HCT116 (cell line): ENCODE data around the gene TIGD2. TPM values are rescaled to one million over a fixed set of nuclear protein-coding genes. Genes with fewer than 3 reads are reported as not detected.

Experiments
- ATAC-seq: fragments of 200-7000 bp; cut with Tn5 transposase; 2 replicates; pipeline ENCODE4 v1.9.1; 2020; ENCODE audit warnings: mild to moderate bottlenecking, moderate library complexity
- BruUV-seq: library from RNA; stranded (reverse); fragments of 400-500 nt; replicated peaks from 2 replicates; lab custom pipeline; 2021; lab: Mats Ljungman, UMichigan
- CTCF ChIA-PET: fragments of 300-600 bp; sonication (Branson Sonifier 250); formaldehyde crosslinking; loops from one replicate; lab custom pipeline; 2021; ENCODE audit warnings: antibody characterized with exemption; lab: Charles Lee
- POLR2A ChIA-PET: fragments of 300-600, 350-600 bp; sonication (Branson Sonifier 250); formaldehyde crosslinking; loops from one replicate; lab custom pipeline; 2021; ENCODE audit warnings: antibody characterized with exemption; lab: Charles Lee
- RAD21 ChIA-PET, 2 experiments: fragments of 300-600 bp; sonication (Branson Sonifier 250); formaldehyde crosslinking; loops; one replicate each; lab custom pipeline; 2023; ENCODE audit warnings: low total read pairs in 2 of 2; ENCODE audit not compliant: uncharacterized antibody in 2 of 2, unreplicated experiment in 2 of 2, low non-redundant PET in 1 of 2; lab: Charles Lee
- DNase-seq: peaks from one replicate; pipeline ENCODE4 v3.0.0-alpha.2; 2010; ENCODE audit warnings: low read depth, low spot score
- H2AFZ ChIP-seq: fragments of 200-600 bp; shearing (Covaris generic), sonication (generic); 2 replicates; pipeline ENCODE4 v1.6.1; 2017; ENCODE audit warnings: low read depth, mixed run types, mixed read lengths, antibody characterized with exemption, low read length; ENCODE audit not compliant: poor library complexity, severe bottlenecking
- H3K27ac ChIP-seq: 2 replicates; pipeline ENCODE4 v1.5.1; 2012; ENCODE audit warnings: low read depth, low read length
- H3K27me3 ChIP-seq: fragments of 200-600 bp; sonication (generic); 2 replicates; pipeline ENCODE4 v1.6.1; 2016; ENCODE audit warnings: mixed run types, low read length, mixed read lengths; ENCODE audit not compliant: insufficient read depth
- H3K36me3 ChIP-seq, 2 experiments: fragments of 200-500 bp in 1 of 2; fragments of 200-600 bp in 1 of 2; sonication (Bioruptor generic) in 1 of 2; sonication (generic) in 1 of 2; 2 replicates each; pipeline versions ENCODE4 v1.5.1 to v1.6.1; 2014 to 2016; ENCODE audit warnings: low read length in 2 of 2, inconsistent platforms in 1 of 2, mixed read lengths in 1 of 2, mixed run types in 1 of 2; ENCODE audit not compliant: insufficient read depth in 2 of 2, control insufficient read depth in 1 of 2
- H3K4me1 ChIP-seq, 2 experiments: fragments of 200-600 bp in 1 of 2; sonication (generic) in 1 of 2; 2 replicates each; pipeline versions ENCODE4 v1.5.1 to v1.6.1; 2012 to 2017; ENCODE audit warnings: low read length in 2 of 2, inconsistent platforms in 1 of 2, mild to moderate bottlenecking in 1 of 2, mixed read lengths in 1 of 2, mixed run types in 1 of 2, moderate library complexity in 1 of 2; ENCODE audit not compliant: insufficient read depth in 2 of 2, control insufficient read depth in 1 of 2
- H3K4me2 ChIP-seq: fragments of 200-600 bp; sonication (generic); 2 replicates; pipeline ENCODE4 v1.6.1; 2017; ENCODE audit warnings: mixed run types, low read length, mixed read lengths
- H3K4me3 ChIP-seq, 2 experiments: fragments of 200-600 bp in 1 of 2; sonication (generic) in 1 of 2; replicated peaks in 1 of 2; 2 replicates each; pipeline ENCODE4 v1.5.1; 2011 to 2016; ENCODE audit warnings: low read length in 2 of 2, control low read depth in 1 of 2, low read depth in 1 of 2, mild to moderate bottlenecking in 1 of 2, mixed read lengths in 1 of 2, mixed run types in 1 of 2
- H3K79me2 ChIP-seq: fragments of 200-600 bp; sonication (generic); 2 replicates; pipeline ENCODE4 v1.6.1; 2017; ENCODE audit warnings: mild to moderate bottlenecking, mixed run types, low read length, moderate library complexity, mixed read lengths; ENCODE audit not compliant: insufficient read depth
- H3K9ac ChIP-seq: fragments of 200-600 bp; sonication (generic); 2 replicates; pipeline ENCODE4 v1.6.1; 2016; ENCODE audit warnings: low read length, mixed read lengths
- H3K9me2 ChIP-seq: fragments of 200-600 bp; sonication (generic), shearing (Covaris generic); 2 replicates; pipeline ENCODE4 v1.6.1; 2017; ENCODE audit warnings: mixed run types, mild to moderate bottlenecking, moderate library complexity; ENCODE audit not compliant: insufficient read depth
- H3K9me3 ChIP-seq, 2 experiments: fragments of 200-500 bp in 1 of 2; fragments of 200-600 bp in 1 of 2; sonication (Bioruptor generic) in 1 of 2; sonication (generic) in 1 of 2; 2 replicates each; pipeline ENCODE4 v1.6.1; 2014 to 2017; ENCODE audit warnings: low read length in 2 of 2, mixed read lengths in 2 of 2, inconsistent platforms in 1 of 2, low read depth in 1 of 2, mild to moderate bottlenecking in 1 of 2, mixed run types in 1 of 2, moderate library complexity in 1 of 2; ENCODE audit not compliant: control insufficient read depth in 1 of 2, insufficient read depth in 1 of 2
- H4K20me1 ChIP-seq: fragments of 200-600 bp; sonication (generic), shearing (Covaris generic); 2 replicates; pipeline ENCODE4 v1.6.1; 2017; ENCODE audit warnings: mixed run types, mild to moderate bottlenecking, moderate library complexity; ENCODE audit not compliant: insufficient read depth
- ATF3 ChIP-seq: IDR thresholded peaks from 2 replicates; pipeline ENCODE4 v1.6.1; 2012
- CBX3 ChIP-seq: IDR thresholded peaks from 2 replicates; pipeline ENCODE4 v1.6.1; 2012; ENCODE audit warnings: low read depth
- CEBPB ChIP-seq: IDR thresholded peaks from 2 replicates; pipeline ENCODE4 v1.6.1; 2012; ENCODE audit warnings: low read depth
- CTCF ChIP-seq, 3 experiments: fragments of 200-600 bp in 1 of 3; sonication (generic) in 1 of 3; IDR thresholded peaks in 2 of 3; conservative IDR thresholded peaks in 1 of 3; 2 replicates each; pipeline ENCODE4 v1.5.1; 2012 to 2017; ENCODE audit warnings: low read depth in 2 of 3, low read length in 2 of 3, antibody characterized with exemption in 1 of 3, borderline replicate concordance in 1 of 3, control low read depth in 1 of 3, mild to moderate bottlenecking in 1 of 3, mixed read lengths in 1 of 3, mixed run types in 1 of 3, moderate library complexity in 1 of 3; ENCODE audit not compliant: insufficient read depth in 1 of 3
- ELF1 ChIP-seq: IDR thresholded peaks from 2 replicates; pipeline ENCODE4 v1.6.1; 2012; ENCODE audit warnings: low read depth, borderline replicate concordance
- EZH2phosphoT487 ChIP-seq: fragments of 200-600 bp; IDR thresholded peaks from 2 replicates; pipeline ENCODE4 v1.6.1; 2018; ENCODE audit warnings: antibody characterized with exemption, borderline replicate concordance
- FOSL1 ChIP-seq: IDR thresholded peaks from 2 replicates; pipeline ENCODE4 v1.6.1; 2012; ENCODE audit warnings: low read depth
- JUND ChIP-seq: IDR thresholded peaks from 2 replicates; pipeline ENCODE4 v1.6.1; 2012
- MAX ChIP-seq: IDR thresholded peaks from 2 replicates; pipeline ENCODE4 v1.6.1; 2012
- POLR2A ChIP-seq: IDR thresholded peaks from 2 replicates; pipeline ENCODE4 v1.7.0; 2011; ENCODE audit warnings: borderline replicate concordance; ENCODE audit not compliant: insufficient read depth, insufficient read length; ENCODE audit errors: extremely low read depth
- POLR2AphosphoS5 ChIP-seq: IDR thresholded peaks from 2 replicates; pipeline ENCODE4 v1.6.1; 2011; ENCODE audit warnings: mild to moderate bottlenecking, low read depth, low read length, moderate library complexity
- RAD21 ChIP-seq: IDR thresholded peaks from 2 replicates; pipeline ENCODE4 v1.6.1; 2012; ENCODE audit warnings: low read depth, mild to moderate bottlenecking
- SIN3A ChIP-seq: IDR thresholded peaks from 2 replicates; pipeline ENCODE4 v1.6.1; 2012; ENCODE audit warnings: low read depth
- SRF ChIP-seq: IDR thresholded peaks from 2 replicates; pipeline ENCODE4 v1.6.1; 2012; ENCODE audit warnings: low read depth
- TCF7L2 ChIP-seq: IDR thresholded peaks from 2 replicates; pipeline ENCODE4 v1.7.0; 2011; ENCODE audit warnings: borderline replicate concordance, inconsistent platforms; ENCODE audit not compliant: insufficient read depth, insufficient read length; ENCODE audit errors: extremely low read depth
- YY1 ChIP-seq: IDR thresholded peaks from 2 replicates; pipeline ENCODE4 v1.6.1; 2011; ENCODE audit warnings: low read length, low read depth, moderate library complexity, mild to moderate bottlenecking; ENCODE audit not compliant: insufficient replicate concordance; ENCODE audit errors: extremely low read depth
- ZBTB33 ChIP-seq: IDR thresholded peaks from 2 replicates; pipeline ENCODE4 v1.6.1; 2011; ENCODE audit warnings: mild to moderate bottlenecking, low read length, moderate library complexity; ENCODE audit not compliant: insufficient replicate concordance; ENCODE audit errors: extremely low read depth
- ZNF274 ChIP-seq: fragments of 200-500 bp; sonication (Bioruptor generic); IDR thresholded peaks from 2 replicates; pipeline ENCODE4 v1.6.1; 2014; ENCODE audit warnings: mild to moderate bottlenecking, low read depth, low read length, inconsistent platforms
- intact Hi-C: fragments of 100-400 bp; cut with micrococcal nuclease; formaldehyde crosslinking; loops from 2 replicates; pipeline ENCODE4 v1.10.0; 2022
- total RNA-seq: library from RNA; stranded (reverse); gene quantifications from one replicate; pipeline ENCODE4 v1.2.1, GENCODE V29; 2021; ENCODE audit not compliant: unreplicated experiment

Gene TIGD2
- total RNA-seq, 1 experiment from 2014 or later: 10.3 TPM

GRCh38 chr4:89114100-89114499 lies 2.8 kb downstream of the TIGD2 start (continued):
- TF ChIP-seq EZH2phosphoT487: no peak
- TF ChIP-seq CTCF (IDR thresholded peaks at IDR 0.05 in 2 of 3, conservative IDR thresholded peaks at IDR 0.05 in 1 of 3; ENCODE audit: borderline replicate concordance in 1 of 3, insufficient read depth in 1 of 3, low read depth in 2 of 3, low read length in 2 of 3): no peak
- TF ChIP-seq TCF7L2: no peak
- no peak for TF ChIP-seq SRF
- TF ChIP-seq SIN3A: no peak
- no peak for TF ChIP-seq ZNF274
- TF ChIP-seq CEBPB: no peak
- TF ChIP-seq POLR2A: no peak
- no peak for TF ChIP-seq RAD21
- no peak for TF ChIP-seq FOSL1
- no peak for TF ChIP-seq POLR2AphosphoS5

- H3K36me3 ChIP-seq: 0 out of 4 replicates have a peak, but pooled peaks cover 0 to 7% of the 10 kb centered on the region in 2 experiments
- H2AFZ ChIP-seq: no peak overlapping the region
- intact Hi-C loops: no loop called here
- H3K79me2 ChIP-seq: peaks cover 2% of the 10 kb centered on the region; the same call in 1 of the 2 replicates
- H3K9me2 ChIP-seq: no peaks in the 10 kb centered on the region
- peaks cover 9 to 28% of the 10 kb centered on the region in 2 experiments; a peak in 3 of 4 replicates for H3K4me1 ChIP-seq
- H3K4me2 ChIP-seq: no peak overlapping the region
- H3K9ac ChIP-seq: no peak overlapping the region
- H3K4me3 ChIP-seq: no peak overlapping the region
- no peaks in the 10 kb centered on the region for H4K20me1 ChIP-seq
- no peaks in the 10 kb centered on the region for H3K27me3 ChIP-seq
- RAD21 ChIA-PET: no interaction called here
- TF ChIP-seq TCF7L2: no peak
- no peak for TF ChIP-seq ZNF274
- TF ChIP-seq JUND: no peak
- TF ChIP-seq CBX3: no peak
- no peak for TF ChIP-seq ELF1
- no peak for TF ChIP-seq ATF3
- TF ChIP-seq MAX: no peak
- no peak for TF ChIP-seq YY1
- no peak for TF ChIP-seq ZBTB33
- TF ChIP-seq CEBPB: no peak
- no peak for TF ChIP-seq CTCF (IDR thresholded peaks at IDR 0.05 in 2 of 3, conservative IDR thresholded peaks at IDR 0.05 in 1 of 3; ENCODE audit: borderline replicate concordance in 1 of 3, insufficient read depth in 1 of 3, low read depth in 2 of 3, low read length in 2 of 3)
- POLR2A ChIA-PET: no interaction called here
- CTCF ChIA-PET: no interaction called here
- ATAC-seq (no peak), DNase-seq (no peak)
- H3K9me3 ChIP-seq: 0 out of 4 replicates have a peak, but pooled peaks cover 0 to 4% of the 10 kb centered on the region in 2 experiments
- no peak overlapping the region for H3K27ac ChIP-seq
- no TSS peak for BruUV-seq
Observed at GRCh38 chr4:89117115-89117514, 5.8 kb downstream of the TIGD2 start.
